ENCODE results near the gene IFT25.
"Not testable (repeated sequence)": the region's sequence is repeated elsewhere in the genome, so short reads cannot be mapped to it uniquely, and the experiment has no call there.

IFT25 gene

GRCh38 chr1:53889304-53890298, 55.9 kb downstream of the IFT25 start, which contains the start of gene YIPF1:
YIPF1 (minus strand) TSS chr1:53889797; CDS start chr1:53888937, 860 bp downstream.
- peak; percentile 93 for DNase-seq (ENCODE audit: low spot score)

GRCh38 chr1:53888681-53889080, 56.8 kb downstream of the IFT25 start:
- DNase-seq (ENCODE audit: low spot score), result no peak

- not testable (repeated sequence) for DNase-seq (ENCODE audit: low spot score)
Measured at GRCh38 chr1:53883600-53883999, 61.9 kb downstream of the IFT25 start.

- not testable (repeated sequence) for DNase-seq (ENCODE audit: low spot score)
Measured at GRCh38 chr1:53881853-53882252, 63.6 kb downstream of the IFT25 start.

- no peak for DNase-seq (ENCODE audit: low spot score)
Measured at GRCh38 chr1:53878492-53879105, 66.9 kb downstream of the IFT25 start.

GRCh38 chr1:53875150-53875549, 70.3 kb downstream of the IFT25 start:
- not testable (repeated sequence) for DNase-seq (ENCODE audit: low spot score)

GRCh38 chr1:53871773-53872484, 73.6 kb downstream of the IFT25 start:
- DNase-seq (ENCODE audit: low spot score), result no peak

All from putamen (tissue), 1 donor.